Renal cortex interstitium (tissue), 15 donors: ENCODE measurements around the gene M6PR. TPM values are rescaled to one million over a fixed set of nuclear protein-coding genes. Genes with fewer than 3 reads are reported as not detected.
A peak's percentile ranks its signal among the peaks of the same experiment; 100 is the strongest.

Experiments
- DNase-seq, 11 donors: peaks; one replicate each; pipeline ENCODE4 v3.0.0-alpha.2; 2013; ENCODE audit warnings: low read depth in 9 of 11, low spot score in 4 of 11; ENCODE audit errors: extremely low read depth in 1 of 11
- long read RNA-seq, 16 experiments: transcript quantifications; one replicate each; lab custom pipeline, GENCODE V29; 2026
- polyA plus RNA-seq, 3 donors: library from polyadenylated mRNA; unstranded; fragments of 120-200 nt; gene quantifications; one replicate each; pipeline ENCODE4 v1.2.1, GENCODE V29; 2013; ENCODE audit not compliant: insufficient read length in 3 of 3

The M6PR gene
- 100 to 1,000 TPM; 201 to 216 (median 205) TPM for polyA plus RNA-seq
- long read RNA-seq, donor 1, transcript M6PR-201 (7 exons, 2,756 nt), result major isoform, 13 of 13 reads
- long read RNA-seq, donor 1, partial matches to known transcripts, result 0 of 13 reads
- long read RNA-seq, donor 1, other reads (novel, unspliced or antisense), result 0 of 13 reads
- long read RNA-seq, donor 2, transcript M6PR-201 (7 exons, 2,756 nt), result major isoform, 25 of 28 reads
- long read RNA-seq, donor 2, partial matches to known transcripts, result 0 of 28 reads
- long read RNA-seq, donor 2, other reads (novel, unspliced or antisense), result 0 of 28 reads
- long read RNA-seq, donor 3, transcript M6PR-201 (7 exons, 2,756 nt), result major isoform, 41 of 45 reads
- long read RNA-seq, donor 3, partial matches to known transcripts, result 0 of 45 reads
- long read RNA-seq, donor 3, other reads (novel, unspliced or antisense), result 0 of 45 reads
- long read RNA-seq, donor 4, transcript M6PR-201 (7 exons, 2,756 nt), result major isoform, 17 of 18 reads
- long read RNA-seq, donor 4, partial matches to known transcripts, result 0 of 18 reads
- long read RNA-seq, donor 4, other reads (novel, unspliced or antisense), result 0 of 18 reads
- long read RNA-seq, donor 5, result 0 reads
- long read RNA-seq, donor 6, transcript M6PR-201 (7 exons, 2,756 nt), result major isoform, 11 of 18 reads
- long read RNA-seq, donor 6, partial matches to known transcripts, result 5 of 18 reads
- long read RNA-seq, donor 6, other reads (novel, unspliced or antisense), result 0 of 18 reads
- long read RNA-seq, donor 7, transcript M6PR-201 (7 exons, 2,756 nt), result major isoform, 26 of 34 reads
- long read RNA-seq, donor 7, partial matches to known transcripts, result 5 of 34 reads
- long read RNA-seq, donor 7, other reads (novel, unspliced or antisense), result 0 of 34 reads
- long read RNA-seq, donor 8, transcript M6PR-201 (7 exons, 2,756 nt), result major isoform, 53 of 55 reads
- long read RNA-seq, donor 8, partial matches to known transcripts, result 0 of 55 reads
- long read RNA-seq, donor 8, other reads (novel, unspliced or antisense), result 0 of 55 reads
- long read RNA-seq, donor 9, transcript M6PR-201 (7 exons, 2,756 nt), result major isoform, 17 of 24 reads
- long read RNA-seq, donor 9, partial matches to known transcripts, result 6 of 24 reads
- long read RNA-seq, donor 9, other reads (novel, unspliced or antisense), result 0 of 24 reads
- long read RNA-seq, donor 10, transcript M6PR-201 (7 exons, 2,756 nt), result major isoform, 24 of 77 reads
- long read RNA-seq, donor 10, partial matches to known transcripts, result 53 of 77 reads
- long read RNA-seq, donor 10, other reads (novel, unspliced or antisense), result 0 of 77 reads
- long read RNA-seq, donor 11, transcript M6PR-201 (7 exons, 2,756 nt), result major isoform, 18 of 66 reads
- long read RNA-seq, donor 11, partial matches to known transcripts, result 48 of 66 reads
- long read RNA-seq, donor 11, other reads (novel, unspliced or antisense), result 0 of 66 reads
- long read RNA-seq, donor 12, transcript M6PR-201 (7 exons, 2,756 nt), result major isoform, 12 of 12 reads
- long read RNA-seq, donor 12, partial matches to known transcripts, result 0 of 12 reads
- long read RNA-seq, donor 12, other reads (novel, unspliced or antisense), result 0 of 12 reads
- long read RNA-seq, donor 13, result 0 reads
- long read RNA-seq, donor 14, transcript M6PR-201 (7 exons, 2,756 nt), result major isoform, 24 of 27 reads
- long read RNA-seq, donor 14, partial matches to known transcripts, result 0 of 27 reads
- long read RNA-seq, donor 14, other reads (novel, unspliced or antisense), result 0 of 27 reads
- long read RNA-seq, donor 15, transcript M6PR-201 (7 exons, 2,756 nt), result major isoform, 9 of 9 reads
- long read RNA-seq, donor 15, partial matches to known transcripts, result 0 of 9 reads
- long read RNA-seq, donor 15, other reads (novel, unspliced or antisense), result 0 of 9 reads
- long read RNA-seq, donor 16, transcript M6PR-201 (7 exons, 2,756 nt), result major isoform, 61 of 78 reads
- long read RNA-seq, donor 16, partial matches to known transcripts, result 15 of 78 reads
- long read RNA-seq, donor 16, other reads (novel, unspliced or antisense), result 0 of 78 reads

- DNase-seq, result peak; percentile 84 to 95 (median 91)
Measured at GRCh38 chr12:8949342-8950220, at the start of gene M6PR. Gene M6PR, minus strand, starts transcription at chr12:8949645. Its CDS starts 3,241 bp downstream, at chr12:8946404.

GRCh38 chr12:8996682-8997405, 47.4 kb upstream of the M6PR start:
- DNase-seq, result no peak

- no peak for DNase-seq
Measured at GRCh38 chr12:8995021-8995775, 45.8 kb upstream of the M6PR start.

GRCh38 chr12:8993827-8994226, 44.4 kb upstream of the M6PR start:
- DNase-seq, result no peak

GRCh38 chr12:8991371-8992345, 42.2 kb upstream of the M6PR start:
- DNase-seq, result no peak

GRCh38 chr12:8989413-8989812, 40.0 kb upstream of the M6PR start, which contains the start of gene KLRG1:
Gene KLRG1, plus strand, starts transcription at chr12:8989546. Its CDS starts 90 bp downstream, at chr12:8989636.
- DNase-seq, result no peak

- DNase-seq, result no peak
Measured at GRCh38 chr12:8987685-8988084, 38.2 kb upstream of the M6PR start.

GRCh38 chr12:8987163-8987562, 37.7 kb upstream of the M6PR start:
- DNase-seq, result no peak

- no peak for DNase-seq
Measured at GRCh38 chr12:8985213-8985754, 35.8 kb upstream of the M6PR start.

- no peak for DNase-seq
Measured at GRCh38 chr12:8980137-8980536, 30.7 kb upstream of the M6PR start.

GRCh38 chr12:8970432-8970831, 21.0 kb upstream of the M6PR start:
- DNase-seq, result no peak

- DNase-seq, result no peak
Measured at GRCh38 chr12:8969861-8970411, 20.5 kb upstream of the M6PR start.

GRCh38 chr12:8968761-8969160, 19.3 kb upstream of the M6PR start:
- DNase-seq, result no peak

GRCh38 chr12:8960176-8960575, 10.7 kb upstream of the M6PR start:
- DNase-seq, result no peak
